Gastroesophageal sphincter (tissue), 3 donors: ENCODE measurements around the gene DCLK1.

Experiments used
- CTCF ChIP-seq, 4 experiments: fragments of 200-600 bp in 2 of 4; fragments of 450-650 bp in 2 of 4; sonication (generic) in 1 of 4; IDR thresholded peaks; one replicate each; pipeline ENCODE4 v1.5.1; 2017 to 2019; ENCODE audit warnings: antibody characterized with exemption in 4 of 4, mild to moderate bottlenecking in 2 of 4, moderate library complexity in 2 of 4
- EP300 ChIP-seq: sonication (generic); formaldehyde crosslinking; IDR thresholded peaks from one replicate; pipeline ENCODE4 v1.6.1; 2017; ENCODE audit warnings: antibody characterized with exemption, mild to moderate bottlenecking
- POLR2A ChIP-seq, 2 donors: fragments of 450-650 bp; IDR thresholded peaks; one replicate each; pipeline ENCODE4 v1.6.1; 2017; ENCODE audit warnings: antibody characterized with exemption in 2 of 2, mild to moderate bottlenecking in 2 of 2, moderate library complexity in 1 of 2
- POLR2AphosphoS5 ChIP-seq: sonication (generic); formaldehyde crosslinking; IDR thresholded peaks from one replicate; pipeline ENCODE4 v1.6.1; 2017; ENCODE audit warnings: antibody characterized with exemption

- TF ChIP-seq CTCF (IDR thresholded peaks at IDR 0.05) = no peak
- TF ChIP-seq EP300 = no peak
- TF ChIP-seq POLR2A (IDR thresholded peaks at IDR 0.05) = no peak
- no peak for TF ChIP-seq POLR2AphosphoS5
Measured at GRCh38 chr13:35720290-35720689, 410.9 kb downstream of the DCLK1 start.
